ENCODE results near the gene DMAP1.

DNA sequence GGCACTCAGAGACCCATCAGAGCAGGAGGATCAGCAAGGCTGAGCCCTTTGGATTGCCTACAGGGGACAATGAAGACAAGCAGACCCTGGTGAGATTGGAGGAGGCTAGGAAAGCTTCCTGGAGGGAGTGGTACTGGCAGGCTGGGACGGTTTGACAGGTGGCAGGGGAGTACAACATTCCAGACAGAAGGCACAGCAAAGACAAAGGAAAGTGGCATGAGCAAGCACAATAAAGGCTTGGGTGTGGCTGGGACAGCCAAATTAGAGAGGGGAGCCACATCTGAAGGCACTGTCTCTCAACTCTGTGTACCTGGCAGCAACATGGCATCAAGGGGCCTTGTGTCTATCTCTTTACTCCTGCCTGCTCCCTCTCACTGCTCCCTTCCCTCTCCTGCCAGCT lies 38.2 kb downstream of the DMAP1 start:
- TF ChIP-seq GATA3 (IDR thresholded peaks at IDR 0.05; ENCODE audit: low read depth, low read length) = no peak
- no peak for TF ChIP-seq GATA2 (IDR thresholded peaks at IDR 0.05; ENCODE audit: low read depth, low read length)

Measured in SH-SY5Y (cell line).